ENCODE measurements around the gene TBRG4.

TBRG4 gene

DNA sequence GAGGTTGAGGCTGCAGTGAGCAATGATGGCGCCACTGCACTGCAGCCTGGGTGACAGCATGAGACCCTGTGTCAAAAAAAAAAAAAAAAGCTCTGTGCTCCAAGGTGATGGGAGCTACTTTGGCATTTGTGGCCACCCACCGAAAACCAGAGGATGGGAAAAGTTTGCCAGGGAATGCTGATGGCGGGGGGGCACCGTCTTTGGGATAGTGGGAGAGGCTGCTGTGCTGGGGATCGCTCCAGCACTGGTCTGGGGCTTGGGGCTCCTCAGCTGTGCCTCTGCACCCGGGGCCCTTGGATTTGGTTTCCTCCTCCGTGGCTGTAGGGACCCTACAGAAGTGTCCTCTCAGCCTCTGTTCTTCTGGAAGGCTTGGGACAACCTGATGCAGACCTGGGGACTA, 34.4 kb upstream of the TBRG4 start:
- no peak for DNase-seq (ENCODE audit: extremely low read depth in 1 of 2, low read depth in 1 of 2)

DNA sequence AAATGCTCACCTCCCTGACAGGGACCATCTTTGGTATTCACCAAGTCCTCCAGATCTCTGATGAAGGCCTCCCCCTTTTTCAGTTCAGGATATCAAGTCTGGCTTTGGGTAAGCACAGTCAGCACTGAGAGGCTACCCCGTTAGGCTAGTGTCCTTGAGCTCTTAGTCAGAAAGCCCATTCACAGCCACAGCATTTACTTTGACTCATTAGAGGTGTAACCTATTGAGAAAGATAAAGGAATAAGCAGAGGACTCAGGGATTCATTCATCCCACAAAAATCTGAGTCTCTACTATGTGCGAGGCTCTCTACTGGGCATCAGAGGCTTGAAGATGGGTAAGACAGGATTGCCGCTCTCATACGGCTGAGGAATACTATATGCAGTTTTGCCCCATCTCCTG, 32.1 kb upstream of the TBRG4 start:
- DNase-seq (ENCODE audit: extremely low read depth in 1 of 2, low read depth in 1 of 2), result no peak

DNA sequence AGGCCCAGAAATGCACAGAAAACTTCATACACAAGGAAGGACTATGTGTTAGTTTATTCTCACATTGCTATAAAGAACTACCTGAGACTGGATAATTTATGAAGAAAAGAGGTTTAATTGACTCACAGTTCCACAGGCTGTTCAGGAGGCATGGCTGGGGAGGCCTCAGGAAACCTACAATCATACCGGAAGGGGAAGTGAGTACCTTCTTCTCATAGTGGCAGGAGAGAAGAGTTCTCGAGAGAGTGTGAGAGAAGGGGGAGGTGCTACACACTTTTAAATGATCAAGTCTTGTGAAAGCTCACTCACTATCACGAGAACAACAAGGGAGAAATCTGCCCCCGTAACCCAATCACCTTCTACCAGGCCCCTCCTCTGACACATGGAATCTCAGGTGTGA, 29.3 kb upstream of the TBRG4 start:
- no peak for DNase-seq (ENCODE audit: extremely low read depth in 1 of 2, low read depth in 1 of 2)

DNA sequence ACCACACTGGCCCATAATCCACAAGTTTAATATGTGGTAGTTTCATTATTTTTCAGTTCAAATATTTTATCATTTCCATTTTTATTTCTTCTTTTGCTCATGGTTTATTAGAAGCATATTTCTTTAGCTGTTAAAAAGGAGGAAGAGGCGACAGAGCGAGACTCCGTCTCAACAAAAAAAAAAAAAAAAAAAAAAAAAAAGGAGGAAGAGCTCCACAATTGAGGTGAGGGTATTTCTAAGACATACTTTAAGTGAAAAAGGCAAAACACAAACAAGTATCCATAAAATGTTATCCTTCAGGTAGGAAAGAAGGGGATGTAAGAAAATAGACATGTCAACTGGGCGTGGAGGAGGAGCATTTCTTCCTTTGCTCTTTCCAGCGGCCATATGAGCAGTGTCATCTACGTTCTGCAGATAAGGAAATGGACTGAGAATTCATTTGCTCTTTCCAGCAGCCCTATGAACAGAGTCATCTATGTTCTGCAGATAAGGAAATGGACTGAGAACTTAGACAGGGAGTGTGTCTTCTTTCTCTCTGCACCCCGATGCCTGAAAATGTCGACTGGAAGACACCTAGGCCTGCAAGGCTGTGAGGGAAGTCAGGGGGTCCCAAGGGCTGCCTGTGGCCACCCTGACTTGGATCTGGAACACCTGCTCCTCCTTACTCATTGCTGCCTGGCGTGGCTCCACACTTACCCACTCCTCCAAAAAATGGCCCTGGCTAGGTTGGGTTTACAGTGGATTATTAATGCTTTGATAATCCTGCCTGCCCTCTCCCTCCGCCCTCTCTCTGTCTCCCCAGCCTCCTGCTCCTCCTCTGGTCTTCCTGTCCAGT, 27.2 kb upstream of the TBRG4 start:
- no peak for DNase-seq (ENCODE audit: extremely low read depth in 1 of 2, low read depth in 1 of 2)

DNA sequence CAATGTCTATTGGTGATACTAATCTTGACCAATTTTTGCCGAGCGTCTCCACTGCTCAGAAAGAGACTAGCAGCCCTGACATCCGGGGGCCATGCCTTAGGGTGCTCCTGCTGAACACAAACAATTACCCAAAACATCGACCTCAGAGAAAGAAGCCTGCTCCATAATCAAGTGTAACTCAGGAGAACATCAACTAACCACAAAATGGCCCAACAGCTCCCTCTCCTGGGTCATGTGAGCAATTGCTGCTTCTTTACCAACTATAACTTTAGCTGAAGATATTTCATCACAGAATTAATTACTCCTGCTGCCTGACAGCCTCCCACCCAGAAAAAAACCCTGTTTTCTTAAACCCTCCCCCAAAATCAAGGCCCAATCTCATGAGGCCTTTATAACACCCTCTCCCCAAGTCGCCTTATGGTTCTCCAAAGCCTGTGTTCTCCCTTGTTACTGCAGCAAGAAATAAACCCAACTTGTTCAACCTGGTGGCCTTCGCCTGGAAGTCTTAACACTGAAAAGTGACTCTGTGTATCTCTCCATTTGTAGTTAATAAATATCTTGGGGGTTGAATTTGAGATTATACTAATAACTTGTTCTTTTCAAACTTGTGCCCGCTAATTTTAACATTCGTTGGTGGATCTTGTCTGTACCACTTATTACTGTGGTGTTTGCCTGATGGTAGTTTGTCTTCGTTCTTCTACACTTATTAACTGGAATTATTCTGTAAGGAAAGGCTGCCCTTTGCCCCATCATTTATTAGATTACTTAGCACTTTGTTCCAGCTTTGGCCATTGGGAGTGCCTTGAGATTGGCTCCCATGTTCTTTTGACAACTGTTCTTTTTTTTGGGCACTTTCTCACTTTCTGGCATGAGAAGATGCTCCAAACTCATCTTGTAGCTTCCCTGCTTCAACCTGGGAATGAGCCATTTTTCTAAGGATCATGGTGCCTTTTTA, 24.9 kb upstream of the TBRG4 start:
- DNase-seq (ENCODE audit: extremely low read depth in 1 of 2, low read depth in 1 of 2), result peak in 1 of 2 donors; percentile 26

DNA sequence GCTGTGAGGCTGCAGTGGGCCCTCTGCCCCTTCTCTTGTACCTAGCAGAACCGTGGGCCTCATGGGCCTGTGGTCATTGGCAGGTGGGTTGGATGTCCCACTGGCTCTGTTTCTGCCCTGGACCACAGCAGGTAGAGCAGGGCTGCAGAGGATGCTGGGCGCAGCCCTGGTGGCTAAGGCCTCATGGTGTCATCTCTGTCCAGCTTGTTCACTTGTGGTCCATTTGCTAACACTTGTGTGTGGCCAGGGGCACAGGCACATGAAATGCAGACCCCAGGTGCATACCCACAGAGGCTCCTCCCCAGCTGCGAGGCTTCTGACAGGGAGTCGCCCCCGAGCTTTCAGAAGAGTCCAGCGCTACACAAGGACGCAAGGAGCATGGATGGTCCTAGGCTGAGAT, 22.4 kb upstream of the TBRG4 start:
- DNase-seq (ENCODE audit: extremely low read depth in 1 of 2, low read depth in 1 of 2), result no peak

DNA sequence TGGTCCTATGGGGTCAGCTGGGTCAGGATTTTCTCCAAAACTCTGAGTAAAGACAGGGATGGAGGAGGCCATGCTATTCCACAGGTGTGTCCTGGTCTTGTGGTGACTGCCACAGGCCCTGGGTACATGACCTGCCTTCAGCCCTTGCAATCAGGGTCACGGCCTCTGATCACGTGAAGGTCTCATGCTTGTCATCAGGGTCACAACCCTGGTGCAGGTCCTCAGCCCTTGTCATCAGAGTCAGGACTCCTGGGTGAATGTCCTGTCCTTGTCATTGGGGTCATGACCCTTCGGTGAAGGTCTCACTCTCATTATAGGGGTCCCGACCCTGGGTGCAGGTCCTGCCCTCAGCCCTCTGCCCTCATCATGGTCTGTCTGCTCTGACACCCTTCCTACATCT, 21.9 kb upstream of the TBRG4 start:
- DNase-seq (ENCODE audit: extremely low read depth in 1 of 2, low read depth in 1 of 2), result no peak

DNA sequence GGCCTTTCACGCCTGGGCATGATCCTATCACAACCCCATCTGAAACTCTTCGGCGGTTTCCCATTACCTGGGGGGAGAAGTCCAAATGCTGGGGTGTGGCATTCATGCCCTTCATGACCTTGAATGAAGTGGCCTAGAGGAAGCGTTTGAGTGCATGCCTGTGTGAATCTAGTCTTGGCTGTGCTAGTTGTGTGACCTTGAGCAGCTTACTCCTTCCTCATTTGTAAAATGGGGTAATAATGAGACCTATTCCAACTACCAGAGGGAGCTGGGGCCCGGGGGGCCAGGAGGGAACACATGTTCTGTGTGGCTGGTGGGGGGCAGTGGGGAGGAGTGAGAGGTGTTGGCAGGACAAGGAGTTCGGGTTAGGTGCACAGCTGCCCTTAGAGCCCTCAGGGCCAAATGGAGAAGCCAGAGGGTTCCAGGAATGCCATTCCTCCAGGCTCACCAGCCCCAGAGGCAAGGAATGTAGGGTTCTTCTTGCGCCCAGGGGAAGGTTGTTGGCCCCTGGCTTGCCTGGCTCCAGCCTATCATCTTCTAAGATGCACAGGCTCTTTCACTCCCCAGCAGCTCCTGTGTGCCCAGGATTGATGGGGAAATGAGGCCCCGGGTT, 21.3 kb upstream of the TBRG4 start:
- DNase-seq (ENCODE audit: extremely low read depth in 1 of 2, low read depth in 1 of 2), result no peak

DNA sequence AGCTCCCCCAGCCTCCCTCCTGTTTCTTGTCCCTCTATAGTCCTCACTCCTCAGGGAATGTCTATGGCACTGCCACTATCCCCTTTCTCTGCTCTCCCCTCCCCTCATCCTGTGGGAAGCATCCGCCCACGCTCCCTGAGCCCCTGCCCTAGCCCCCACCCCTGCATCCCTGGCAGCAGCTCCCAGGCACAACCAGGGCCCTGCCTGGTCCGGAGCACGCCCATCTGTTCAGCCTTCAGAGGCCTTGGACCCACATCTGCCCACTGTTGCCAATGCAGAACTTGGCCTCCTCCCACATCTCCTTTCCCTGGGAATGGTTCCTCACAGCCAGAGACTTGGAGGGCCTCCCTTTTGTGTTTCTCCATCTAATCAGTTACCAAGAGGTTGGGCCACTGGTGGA, 20.4 kb upstream of the TBRG4 start:
- no peak for DNase-seq (ENCODE audit: extremely low read depth in 1 of 2, low read depth in 1 of 2)

DNA sequence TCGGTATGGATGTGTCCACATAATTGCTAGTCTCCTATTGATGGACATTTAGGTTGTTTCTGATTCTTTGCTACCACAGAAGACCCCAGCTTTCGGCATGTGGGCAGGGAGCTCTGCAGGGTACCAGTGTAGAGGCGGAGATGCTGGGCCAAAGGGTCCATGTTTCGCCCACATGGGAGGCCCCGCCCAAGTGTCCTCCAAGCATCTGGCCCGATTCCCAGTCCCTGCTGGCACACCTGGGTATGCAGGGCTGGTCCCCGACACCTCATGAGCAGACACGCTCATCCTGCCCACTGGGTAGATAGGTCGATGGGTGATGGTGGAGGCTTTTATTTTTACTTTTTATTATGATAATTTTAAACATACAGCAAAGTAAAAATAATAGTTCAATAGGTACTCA, 19.4 kb upstream of the TBRG4 start:
- DNase-seq (ENCODE audit: extremely low read depth in 1 of 2, low read depth in 1 of 2), result no peak

DNA sequence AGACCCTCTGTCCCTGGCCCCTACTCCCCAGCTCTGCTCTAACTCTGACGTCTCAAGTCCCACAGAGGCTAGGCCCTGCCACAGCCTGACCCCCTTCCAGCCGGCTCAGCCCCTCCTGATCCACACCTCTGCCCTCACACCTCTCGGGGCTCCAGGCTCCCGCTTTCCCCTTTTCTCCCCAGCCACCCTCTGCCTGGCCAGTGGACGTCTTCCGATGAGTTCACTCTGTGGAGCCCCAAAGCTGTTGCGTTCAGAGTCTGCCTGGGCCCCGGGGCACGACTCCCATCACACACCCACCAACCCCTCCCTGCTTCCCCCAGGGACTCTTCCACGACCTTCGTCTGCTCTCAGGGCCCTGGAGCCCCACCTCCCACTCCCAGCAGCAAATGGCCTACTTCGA, 18.4 kb upstream of the TBRG4 start:
- no peak for DNase-seq (ENCODE audit: extremely low read depth in 1 of 2, low read depth in 1 of 2)

DNA sequence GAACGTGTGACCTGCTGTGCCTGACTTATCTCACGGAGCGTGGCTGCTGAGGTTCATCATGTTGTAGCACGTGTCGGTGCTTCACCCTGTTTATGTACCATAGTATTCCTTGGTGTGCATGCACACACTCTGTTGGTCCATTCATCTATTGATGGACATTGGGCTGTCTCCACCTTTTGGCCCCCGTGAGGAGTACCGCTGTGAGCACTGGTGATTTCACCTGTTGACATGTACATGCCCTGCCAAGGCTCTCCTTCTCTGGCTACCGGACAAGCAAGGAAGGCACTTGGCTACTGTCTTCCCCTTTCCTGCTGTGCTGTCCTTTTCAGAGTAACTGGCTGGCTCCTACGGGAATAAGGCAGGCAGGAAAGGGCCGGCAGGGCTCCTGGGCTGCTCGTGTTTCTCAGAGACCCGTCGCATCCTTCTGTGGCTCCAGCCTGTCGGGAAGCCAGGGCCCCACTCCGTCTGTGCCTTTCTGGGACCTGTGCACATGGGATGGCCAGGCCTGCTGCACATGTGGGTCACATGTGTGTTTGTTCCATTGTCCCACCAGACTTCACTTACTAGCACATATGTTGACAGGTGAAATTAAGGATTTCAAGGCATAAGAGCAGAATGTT, 17.8 kb upstream of the TBRG4 start:
- no peak for DNase-seq (ENCODE audit: extremely low read depth in 1 of 2, low read depth in 1 of 2)

DNA sequence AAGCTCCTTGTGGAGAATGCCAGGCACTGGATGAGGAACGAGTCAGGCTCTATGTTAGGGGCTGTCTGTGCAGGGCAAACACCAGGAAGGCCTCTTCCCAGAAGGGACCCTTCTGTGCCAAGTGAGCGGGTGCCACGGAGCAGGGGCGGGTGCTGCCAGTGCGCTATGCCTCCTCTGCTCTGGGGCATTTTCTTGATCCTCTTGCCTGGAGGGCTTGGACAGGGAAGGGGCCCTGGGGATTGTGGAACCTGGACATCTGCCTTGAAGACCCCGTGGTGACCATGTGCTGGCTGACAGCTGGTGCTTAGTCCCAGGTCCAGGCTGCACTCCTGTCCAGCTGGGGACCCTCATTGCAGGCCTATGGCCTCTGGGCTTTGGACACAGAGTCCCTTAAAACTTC, 15.4 kb upstream of the TBRG4 start:
- DNase-seq (ENCODE audit: extremely low read depth in 1 of 2, low read depth in 1 of 2), result no peak

DNA sequence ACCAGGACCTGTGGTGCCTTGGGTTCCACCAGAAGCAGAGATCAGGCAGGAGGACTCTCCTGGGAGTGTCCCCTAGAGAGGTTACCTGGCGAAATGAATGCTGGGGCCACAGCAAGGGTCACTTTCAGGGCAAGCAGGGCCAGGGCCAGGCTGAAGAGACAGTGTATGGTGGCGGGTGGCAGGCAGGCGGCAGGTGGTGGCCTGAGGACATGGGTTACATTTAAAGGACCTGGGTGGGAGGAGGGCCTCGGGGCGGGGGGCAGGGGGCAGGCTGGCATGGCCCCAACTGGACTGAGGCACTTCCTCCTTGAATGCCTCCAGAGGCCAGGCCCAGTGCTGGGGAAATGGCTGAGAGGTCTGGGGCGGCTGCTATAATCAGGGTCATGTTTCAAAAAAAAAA, 14.7 kb upstream of the TBRG4 start:
- DNase-seq (ENCODE audit: extremely low read depth in 1 of 2, low read depth in 1 of 2), result no peak

DNA sequence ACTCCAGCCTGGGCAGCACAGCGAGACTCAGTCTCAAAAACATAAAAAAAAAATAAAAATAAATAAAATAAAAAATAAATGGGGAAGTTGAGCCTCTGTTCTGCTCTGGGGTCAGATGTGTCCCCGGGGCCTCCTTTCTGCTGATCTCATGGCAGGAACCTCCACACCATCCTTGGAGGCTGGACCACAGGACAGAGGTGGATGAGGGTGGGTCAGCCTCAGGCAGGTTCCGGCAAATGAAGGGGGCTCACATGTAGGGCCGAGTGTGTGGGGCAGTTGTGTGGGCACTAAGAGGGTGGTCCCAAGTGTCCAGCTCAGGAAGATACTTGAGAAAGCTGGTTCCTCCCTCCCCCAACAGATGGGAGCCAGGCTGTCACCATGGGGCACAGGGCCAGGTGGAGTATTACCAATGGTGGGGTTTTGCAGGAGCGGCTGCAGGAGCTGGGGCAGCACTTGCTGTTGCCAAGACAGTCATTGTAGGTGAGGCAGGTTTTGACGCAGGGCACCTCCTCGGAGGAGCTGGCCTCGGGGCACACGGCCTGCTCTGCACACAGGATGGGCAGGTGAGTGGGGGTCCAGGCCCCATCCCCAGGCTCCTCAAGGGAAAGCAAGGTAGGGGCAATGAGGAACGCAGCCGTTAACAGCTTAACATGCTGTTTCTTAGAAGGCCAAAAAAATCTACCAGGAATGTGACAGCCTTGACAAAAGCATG, 13.9 kb upstream of the TBRG4 start:
- no peak for DNase-seq (ENCODE audit: extremely low read depth in 1 of 2, low read depth in 1 of 2)

DNA sequence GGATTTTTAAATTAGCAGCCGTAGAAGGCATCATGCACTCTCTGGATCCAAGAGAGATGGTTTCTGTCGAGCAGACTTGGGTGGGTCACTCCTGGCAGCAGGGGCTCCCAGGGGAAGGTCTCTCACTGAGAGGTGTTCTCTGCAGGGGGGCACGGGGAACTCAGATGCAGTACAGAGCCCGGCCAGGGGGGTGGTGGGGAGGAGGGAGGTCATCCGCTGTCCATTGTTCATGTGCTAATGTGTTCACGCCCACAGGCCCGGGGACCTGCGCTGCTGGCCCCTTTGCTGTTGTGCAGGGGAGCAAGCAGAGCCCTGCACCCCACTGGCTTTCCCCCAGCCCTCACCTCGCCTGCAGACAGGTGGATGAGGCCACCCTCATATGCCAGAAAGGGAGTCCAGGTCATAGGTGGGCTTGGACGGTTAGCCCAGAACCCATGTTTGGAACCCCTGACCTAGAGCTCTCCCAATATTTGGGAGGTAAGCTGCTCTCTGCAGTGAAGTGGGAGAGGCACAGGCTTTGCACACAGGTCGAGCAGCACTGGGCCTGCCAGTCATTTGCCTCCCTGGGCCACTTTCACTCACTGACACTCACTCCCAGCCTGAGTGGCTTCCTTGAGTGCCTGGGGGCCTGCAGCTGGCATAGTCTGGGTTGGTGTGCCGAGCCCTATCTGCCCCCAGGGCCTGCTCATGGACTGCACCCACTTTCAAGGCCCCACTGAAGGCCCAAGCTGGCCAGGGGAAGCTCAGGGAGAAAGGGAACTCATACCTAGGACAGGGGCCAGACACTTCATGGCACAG, 12.6 kb upstream of the TBRG4 start:
- no peak for DNase-seq (ENCODE audit: extremely low read depth in 1 of 2, low read depth in 1 of 2)

DNA sequence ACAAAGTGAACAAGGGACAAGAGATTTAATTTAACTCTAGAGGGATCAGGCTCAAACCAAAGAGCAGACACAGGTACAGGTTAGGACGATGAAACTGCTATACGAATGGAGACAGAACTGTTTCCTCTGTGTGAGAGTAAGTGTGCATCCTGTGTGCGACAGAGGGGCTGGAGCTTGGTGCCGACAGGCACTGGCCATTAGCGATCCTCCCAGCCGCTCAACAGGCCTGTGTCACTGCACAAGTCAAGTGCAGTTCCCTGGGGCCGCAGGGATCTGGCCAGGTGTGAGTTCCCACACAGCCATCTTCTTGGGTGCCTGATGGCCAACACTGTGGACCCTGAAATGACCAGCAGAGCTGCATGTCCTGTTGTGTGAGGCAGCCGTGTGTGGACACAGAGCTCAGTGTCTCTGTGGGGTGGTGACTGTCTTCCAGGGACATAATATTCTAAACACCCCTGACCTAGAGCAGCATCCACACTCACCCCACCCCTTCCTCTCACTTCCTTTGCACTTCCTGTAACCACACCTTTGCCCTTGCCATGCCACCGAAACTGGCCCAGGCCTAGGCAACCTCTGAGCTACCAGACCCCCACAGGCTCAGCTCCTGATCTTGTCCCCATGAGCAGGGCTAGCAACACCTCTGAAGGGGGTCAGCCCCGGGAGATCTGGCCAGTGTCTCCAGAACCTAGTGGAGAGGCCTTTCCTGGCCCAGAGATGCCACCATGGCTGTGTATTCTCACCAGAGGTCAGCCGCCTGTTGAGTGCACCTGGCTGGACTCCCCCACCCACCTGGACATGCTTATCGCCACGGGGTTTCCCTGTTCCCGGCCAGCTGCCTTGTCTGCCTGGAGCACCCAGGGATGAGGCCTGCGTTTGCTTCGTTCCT, 11.7 kb upstream of the TBRG4 start:
- DNase-seq (ENCODE audit: extremely low read depth in 1 of 2, low read depth in 1 of 2), result no peak

DNA sequence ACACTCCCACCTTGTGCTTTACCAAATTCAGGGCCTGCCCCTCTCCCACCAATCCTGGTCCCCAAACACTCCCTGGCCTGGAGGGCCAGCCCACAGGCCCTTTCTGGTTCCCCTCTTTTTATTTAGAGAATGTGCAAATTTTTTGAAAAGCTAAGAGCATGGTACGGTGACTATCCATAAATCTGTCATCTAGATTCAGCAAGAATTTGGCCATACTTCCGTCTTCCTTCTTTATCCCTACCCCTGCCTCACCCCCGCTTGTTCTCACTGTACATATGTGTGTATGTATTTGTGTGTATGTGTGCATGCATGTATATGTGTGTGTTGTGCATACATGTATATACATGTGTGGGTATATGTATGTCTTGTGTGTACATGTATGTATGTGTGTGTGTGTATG, 8.1 kb upstream of the TBRG4 start:
- no peak for DNase-seq (ENCODE audit: extremely low read depth in 1 of 2, low read depth in 1 of 2)

DNA sequence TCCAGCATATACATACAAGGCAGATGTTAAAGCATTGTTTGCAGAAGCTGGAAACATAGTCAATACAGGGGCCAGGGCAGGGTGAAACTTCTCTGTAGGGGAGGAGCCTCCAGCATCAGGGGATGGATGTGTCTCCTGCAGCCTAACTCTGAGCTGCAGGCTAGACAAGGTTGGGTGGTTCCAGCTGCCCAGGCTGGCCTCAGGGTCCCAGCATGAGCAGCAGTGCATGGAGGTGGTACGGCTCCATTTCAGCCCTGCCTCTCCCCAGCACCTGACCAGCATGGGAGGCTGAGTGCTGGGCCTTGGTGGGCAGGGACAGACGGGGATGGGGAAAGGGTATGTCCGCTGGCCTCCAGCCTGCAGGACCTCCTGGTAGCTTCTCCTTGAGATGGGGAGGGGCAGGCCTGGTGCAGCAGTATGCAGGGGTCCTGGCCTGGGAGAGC, 7.4 kb upstream of the TBRG4 start:
- no peak for DNase-seq (ENCODE audit: extremely low read depth in 1 of 2, low read depth in 1 of 2)

All from stimulated activated CD8-positive, alpha-beta memory T cell treated with anti-CD3 and anti-CD28 coated beads, Interleukin-7, amount 100 ng/mL, for 48 hours (primary cell).